Trophoblast cell (in vitro differentiated cells and primary cell): Measurements from ENCODE around the gene MYL3.

Source experiments
- DNase-seq, 2 donors: peaks; one replicate each; pipeline ENCODE4 v3.0.0-alpha.2; 2016
- H2AFZ ChIP-seq: 2 replicates; pipeline ENCODE4 v1.6.1; 2013; ENCODE audit warnings: low read length, moderate library complexity, mild to moderate bottlenecking; ENCODE audit not compliant: insufficient read depth, poor library complexity
- H2AK5ac ChIP-seq: 2 replicates; pipeline ENCODE4 v1.6.1; 2013; ENCODE audit warnings: mild to moderate bottlenecking, low read length
- H2BK120ac ChIP-seq: 2 replicates; pipeline ENCODE4 v1.6.1; 2013; ENCODE audit warnings: low read length, mild to moderate bottlenecking, moderate library complexity; ENCODE audit not compliant: insufficient read depth, poor library complexity
- H2BK12ac ChIP-seq: 2 replicates; pipeline ENCODE4 v1.6.1; 2013; ENCODE audit warnings: mild to moderate bottlenecking, low read length, moderate library complexity
- H2BK5ac ChIP-seq: 2 replicates; pipeline ENCODE4 v1.6.1; 2013; ENCODE audit warnings: low read length, low read depth, moderate library complexity, mild to moderate bottlenecking; ENCODE audit not compliant: poor library complexity
- H3K14ac ChIP-seq: 2 replicates; pipeline ENCODE4 v1.6.1; 2013; ENCODE audit warnings: mild to moderate bottlenecking, low read length
- H3K18ac ChIP-seq: 2 replicates; pipeline ENCODE4 v1.6.1; 2013; ENCODE audit warnings: mild to moderate bottlenecking, low read length
- H3K23ac ChIP-seq: 2 replicates; pipeline ENCODE4 v1.6.1; 2013; ENCODE audit warnings: low read length
- H3K27ac ChIP-seq: 2 replicates; pipeline ENCODE4 v1.5.1; 2013; ENCODE audit warnings: low read depth, mild to moderate bottlenecking, inconsistent platforms, low read length, moderate library complexity
- H3K27me3 ChIP-seq: 2 replicates; pipeline ENCODE4 v1.6.1; 2013; ENCODE audit warnings: inconsistent platforms, mild to moderate bottlenecking, low read length, moderate library complexity; ENCODE audit not compliant: insufficient read depth
- H3K36me3 ChIP-seq, 2 experiments: 1 replicate in 1 of 2; 2 replicates in 1 of 2; pipeline ENCODE4 v1.6.1; 2013; ENCODE audit warnings: low read length in 2 of 2, mild to moderate bottlenecking in 2 of 2, moderate library complexity in 1 of 2; ENCODE audit not compliant: insufficient read depth in 2 of 2, control insufficient read depth in 1 of 2
- H3K4ac ChIP-seq: 2 replicates; pipeline ENCODE4 v1.6.1; 2013; ENCODE audit warnings: low read depth, mild to moderate bottlenecking, low read length, moderate library complexity
- H3K4me1 ChIP-seq, 2 experiments: 1 replicate in 1 of 2; 2 replicates in 1 of 2; pipeline ENCODE4 v1.6.1; 2013; ENCODE audit warnings: low read length in 2 of 2, mild to moderate bottlenecking in 2 of 2, moderate library complexity in 1 of 2; ENCODE audit not compliant: insufficient read depth in 2 of 2, control insufficient read depth in 1 of 2
- H3K4me2 ChIP-seq: 2 replicates; pipeline ENCODE4 v1.6.1; 2013; ENCODE audit warnings: inconsistent platforms, mild to moderate bottlenecking, low read length, moderate library complexity
- H3K4me3 ChIP-seq: 2 replicates; pipeline ENCODE4 v1.5.1; 2013; ENCODE audit warnings: mild to moderate bottlenecking, low read depth, low read length, inconsistent platforms
- H3K79me1 ChIP-seq: one replicate; pipeline ENCODE4 v1.6.1; 2013; ENCODE audit warnings: low read length
- H3K79me2 ChIP-seq: 2 replicates; pipeline ENCODE4 v1.6.1; 2013; ENCODE audit warnings: low read length, mild to moderate bottlenecking; ENCODE audit not compliant: control insufficient read depth, insufficient read depth, poor library complexity
- H3K9ac ChIP-seq: 2 replicates; pipeline ENCODE4 v1.6.1; 2013; ENCODE audit warnings: mild to moderate bottlenecking, low read length
- H3K9me3 ChIP-seq: 2 replicates; pipeline ENCODE4 v1.6.1; 2013; ENCODE audit warnings: low read depth, mild to moderate bottlenecking, control low read depth, inconsistent platforms, low read length; ENCODE audit not compliant: insufficient read depth
- H4K12ac ChIP-seq: 2 replicates; pipeline ENCODE4 v1.6.1; 2013; ENCODE audit warnings: low read depth, mild to moderate bottlenecking, low read length, moderate library complexity
- H4K8ac ChIP-seq: 2 replicates; pipeline ENCODE4 v1.6.1; 2013; ENCODE audit warnings: low read depth, mild to moderate bottlenecking, low read length, moderate library complexity
- H4K91ac ChIP-seq: one replicate; pipeline ENCODE4 v1.6.1; 2013; ENCODE audit warnings: low read depth, mild to moderate bottlenecking, low read length, moderate library complexity
- WGBS: extraction: QIAGEN DNeasy Blood & Tissue Kit; methylation state at CpG from one replicate; pipeline ENCODE4 v1.1.7; 2013; ENCODE audit warnings: missing lambda C conversion rate; ENCODE audit not compliant: insufficient read length, insufficient coverage; ENCODE audit errors: extremely low coverage; 5-methylcytosine and 5-hydroxymethylcytosine counted together

Gene MYL3

DNA sequence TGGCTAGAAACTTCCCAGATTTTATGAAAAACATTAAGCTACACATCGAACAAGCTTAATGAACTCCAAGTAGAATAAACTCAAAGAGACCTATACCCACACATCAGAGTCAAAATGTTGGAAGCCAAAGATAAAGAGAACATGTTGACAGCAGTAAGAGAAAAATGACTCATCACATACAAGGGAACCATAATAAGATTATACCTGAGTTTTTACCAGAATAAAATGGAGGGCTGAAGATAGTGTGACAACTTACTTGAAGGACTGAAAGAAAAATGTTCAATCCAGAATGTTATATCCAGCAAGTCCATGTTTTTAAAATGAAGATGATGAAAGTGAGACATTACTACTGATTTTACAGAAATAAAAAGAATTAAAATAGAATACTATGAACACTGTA, 22.8 kb downstream of the MYL3 start:
- WGBS: no CpG with 5 or more reads among the region's 1 CpG
- H3K9me3 ChIP-seq: peaks cover 5% of the 10 kb centered on the region
- peaks cover 7% of the 10 kb centered on the region for H3K79me1 ChIP-seq
- no peak overlapping the region for H4K8ac ChIP-seq
- no peak overlapping the region for H2BK120ac ChIP-seq
- H3K4me1 ChIP-seq: peaks cover 3 to 8% of the 10 kb centered on the region in 2 experiments
- no peak overlapping the region for H3K4me3 ChIP-seq
- no peak overlapping the region for H3K4me2 ChIP-seq
- no peak overlapping the region for H2AFZ ChIP-seq
- no peaks in the 10 kb centered on the region for H3K79me2 ChIP-seq
- no peak overlapping the region for H3K14ac ChIP-seq
- no peak overlapping the region for H4K91ac ChIP-seq
- no peak overlapping the region for H3K18ac ChIP-seq
- H4K12ac ChIP-seq: no peak overlapping the region
- no peak overlapping the region for H3K4ac ChIP-seq
- no peak overlapping the region for H2BK5ac ChIP-seq
- no peak overlapping the region for H2BK12ac ChIP-seq
- no peak overlapping the region for H2AK5ac ChIP-seq
- no peak for DNase-seq
- no peak overlapping the region for H3K9ac ChIP-seq
- no peak overlapping the region for H3K23ac ChIP-seq
- H3K27me3 ChIP-seq: no peaks in the 10 kb centered on the region
- no peak overlapping the region for H3K27ac ChIP-seq
- H3K36me3 ChIP-seq: no peaks in the 10 kb centered on the region

DNA sequence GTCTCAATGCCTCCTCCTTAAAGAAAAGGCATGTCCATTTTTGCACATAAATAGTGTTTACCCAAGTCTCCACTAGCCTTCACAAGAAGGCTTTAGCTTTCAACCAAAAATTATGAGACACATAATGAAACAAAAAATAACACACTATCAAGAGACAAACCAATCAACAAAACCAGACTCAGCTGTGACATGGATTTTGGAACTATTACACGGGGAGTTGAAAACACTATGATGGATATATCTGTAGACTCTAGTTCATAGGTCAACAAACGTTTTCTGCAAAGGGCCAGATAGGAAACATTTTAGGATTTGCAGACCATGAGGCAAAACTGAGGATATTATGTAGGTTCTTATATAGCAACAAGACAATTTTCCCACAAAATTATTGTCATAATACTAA, 24.9 kb downstream of the MYL3 start:
- H2AFZ ChIP-seq: no peak overlapping the region
- DNase-seq: no peak
- H3K79me2 ChIP-seq: no peaks in the 10 kb centered on the region
- H4K8ac ChIP-seq: no peak overlapping the region
- no peak overlapping the region for H2BK12ac ChIP-seq
- H3K23ac ChIP-seq: no peak overlapping the region
- no CpG with 5 or more reads among the region's 2 CpGs for WGBS
- H3K14ac ChIP-seq: no peak overlapping the region
- H3K9me3 ChIP-seq: peaks cover 5% of the 10 kb centered on the region
- no peak overlapping the region for H3K18ac ChIP-seq
- no peak overlapping the region for H4K91ac ChIP-seq
- no peak overlapping the region for H3K4me3 ChIP-seq
- no peak overlapping the region for H2AK5ac ChIP-seq
- no peak overlapping the region for H3K4me2 ChIP-seq
- H3K79me1 ChIP-seq: no peaks in the 10 kb centered on the region
- no peak overlapping the region for H3K27ac ChIP-seq
- H3K9ac ChIP-seq: no peak overlapping the region
- no peak overlapping the region for H2BK120ac ChIP-seq
- peaks cover 0 to 6% of the 10 kb centered on the region in 2 experiments for H3K4me1 ChIP-seq
- no peaks in the 10 kb centered on the region for H3K36me3 ChIP-seq
- H3K27me3 ChIP-seq: no peaks in the 10 kb centered on the region
- H2BK5ac ChIP-seq: no peak overlapping the region
- no peak overlapping the region for H4K12ac ChIP-seq
- H3K4ac ChIP-seq: no peak overlapping the region

DNA sequence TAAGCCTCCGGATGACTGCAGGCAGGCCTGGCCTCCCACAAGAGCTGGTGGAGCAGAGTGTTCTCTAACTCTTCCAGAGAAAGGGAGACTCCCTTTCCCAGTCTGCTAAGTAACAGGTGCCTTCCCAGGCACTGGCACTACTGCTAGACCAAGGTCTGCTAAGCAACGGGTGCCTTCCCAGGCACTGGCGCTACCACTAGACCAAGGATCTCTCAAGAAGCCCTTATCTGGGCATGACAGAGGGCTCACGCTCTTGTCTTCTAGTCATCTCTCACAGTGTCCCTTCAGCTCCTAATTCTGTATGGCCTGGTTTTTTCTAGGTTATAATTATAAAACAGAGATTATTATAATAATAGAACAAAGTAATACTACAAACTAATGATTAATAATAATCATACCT, 27.8 kb downstream of the MYL3 start:
- peaks cover 0 to 6% of the 10 kb centered on the region in 2 experiments for H3K4me1 ChIP-seq
- H2BK120ac ChIP-seq: no peak overlapping the region
- DNase-seq: no peak
- no peak overlapping the region for H2BK12ac ChIP-seq
- H2AFZ ChIP-seq: no peak overlapping the region
- no CpG with 5 or more reads among the region's 4 CpGs for WGBS
- no peak overlapping the region for H4K12ac ChIP-seq
- no peaks in the 10 kb centered on the region for H3K79me1 ChIP-seq
- H3K79me2 ChIP-seq: no peaks in the 10 kb centered on the region
- H3K27me3 ChIP-seq: no peaks in the 10 kb centered on the region
- H3K9me3 ChIP-seq: peaks cover 5% of the 10 kb centered on the region
- no peak overlapping the region for H4K91ac ChIP-seq
- H4K8ac ChIP-seq: no peak overlapping the region
- H3K4me2 ChIP-seq: no peak overlapping the region
- H3K14ac ChIP-seq: no peak overlapping the region
- no peak overlapping the region for H3K23ac ChIP-seq
- no peak overlapping the region for H3K4ac ChIP-seq
- no peaks in the 10 kb centered on the region for H3K36me3 ChIP-seq
- H2AK5ac ChIP-seq: no peak overlapping the region
- no peak overlapping the region for H3K27ac ChIP-seq
- H2BK5ac ChIP-seq: no peak overlapping the region
- H3K4me3 ChIP-seq: no peak overlapping the region
- H3K9ac ChIP-seq: no peak overlapping the region
- no peak overlapping the region for H3K18ac ChIP-seq

DNA sequence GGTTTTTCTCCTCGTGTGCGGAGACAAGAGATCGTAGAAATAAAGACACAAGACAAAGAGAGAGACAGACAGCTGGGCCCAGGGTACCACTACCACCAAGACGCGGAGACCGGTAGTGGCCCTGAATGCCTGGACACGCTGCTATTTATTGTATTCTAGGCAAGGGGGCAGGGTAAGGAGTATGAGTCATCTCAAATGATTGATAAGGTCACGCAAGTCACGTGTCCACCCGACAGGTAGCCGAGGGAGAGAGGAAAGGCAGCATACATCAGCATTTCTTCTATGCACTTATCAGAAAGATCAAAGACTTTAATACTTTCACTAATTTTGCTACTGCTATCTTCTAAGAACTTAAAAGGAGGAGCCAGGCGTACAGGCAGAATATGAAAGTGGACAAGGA, 28.2 kb downstream of the MYL3 start:
- no peak overlapping the region for H4K12ac ChIP-seq
- no peak overlapping the region for H3K18ac ChIP-seq
- H3K14ac ChIP-seq: no peak overlapping the region
- no peak overlapping the region for H3K4ac ChIP-seq
- H4K91ac ChIP-seq: no peak overlapping the region
- H3K9ac ChIP-seq: no peak overlapping the region
- no peaks in the 10 kb centered on the region for H3K36me3 ChIP-seq
- H3K79me1 ChIP-seq: no peaks in the 10 kb centered on the region
- H3K27ac ChIP-seq: no peak overlapping the region
- H3K9me3 ChIP-seq: peaks cover 5% of the 10 kb centered on the region
- no peak overlapping the region for H2AFZ ChIP-seq
- no peak overlapping the region for H2AK5ac ChIP-seq
- no peak overlapping the region for H2BK5ac ChIP-seq
- H3K4me2 ChIP-seq: no peak overlapping the region
- DNase-seq: no peak
- no peaks in the 10 kb centered on the region for H3K79me2 ChIP-seq
- no peaks in the 10 kb centered on the region for H3K27me3 ChIP-seq
- no peak overlapping the region for H3K4me3 ChIP-seq
- WGBS: no CpG with 5 or more reads among the region's 12 CpGs
- no peak overlapping the region for H2BK12ac ChIP-seq
- no peak overlapping the region for H2BK120ac ChIP-seq
- H4K8ac ChIP-seq: no peak overlapping the region
- no peak overlapping the region for H3K23ac ChIP-seq
- peaks cover 0 to 6% of the 10 kb centered on the region in 2 experiments for H3K4me1 ChIP-seq
